Endodermal cell (in vitro differentiated cells): Measurements from ENCODE around the gene ITGA2. TPM values are rescaled to one million over a fixed set of nuclear protein-coding genes. Genes with fewer than 3 reads are reported as not detected.

Experiments
- DNase-seq: peaks from one replicate; pipeline ENCODE4 v3.0.0-alpha.2; 2017
- H3K27ac ChIP-seq: 2 replicates; pipeline ENCODE4 v1.5.1; 2013; ENCODE audit warnings: mild to moderate bottlenecking, low read depth, low read length, moderate library complexity
- H3K27me3 ChIP-seq: 2 replicates; pipeline ENCODE4 v1.6.1; 2013; ENCODE audit warnings: mild to moderate bottlenecking, low read length, moderate library complexity; ENCODE audit not compliant: insufficient read depth, control insufficient read depth, poor library complexity, severe bottlenecking
- H3K36me3 ChIP-seq: 2 replicates; pipeline ENCODE4 v1.7.0; 2013; ENCODE audit warnings: mild to moderate bottlenecking, low read length, moderate library complexity; ENCODE audit not compliant: control insufficient read depth, insufficient read depth
- H3K4me1 ChIP-seq: one replicate; pipeline ENCODE4 v1.7.0; 2013; ENCODE audit warnings: low read length; ENCODE audit not compliant: control insufficient read depth, insufficient read depth
- H3K4me3 ChIP-seq: 2 replicates; pipeline ENCODE4 v1.5.1; 2013; ENCODE audit warnings: mild to moderate bottlenecking, low read length, moderate library complexity
- H3K9ac ChIP-seq: 2 replicates; pipeline ENCODE4 v1.6.1; 2013; ENCODE audit warnings: mild to moderate bottlenecking, low read length, moderate library complexity; ENCODE audit not compliant: poor library complexity, severe bottlenecking; ENCODE audit errors: extremely low read depth
- H3K9me3 ChIP-seq: 2 replicates; pipeline ENCODE4 v1.6.1; 2013; ENCODE audit warnings: mild to moderate bottlenecking, low read length, moderate library complexity; ENCODE audit not compliant: control insufficient read depth
- H3K27ac Mint-ChIP-seq: 2 replicates; pipeline ENCODE4 v1.8.0; 2020; ENCODE audit warnings: mixed read lengths
- H3K27me3 Mint-ChIP-seq: 2 replicates; pipeline ENCODE4 v1.8.0; 2021; ENCODE audit warnings: mild to moderate bottlenecking, mixed read lengths; ENCODE audit not compliant: insufficient read depth
- H3K36me3 Mint-ChIP-seq: 2 replicates; pipeline ENCODE4 v1.8.0; 2020; ENCODE audit warnings: low read depth, mixed read lengths
- H3K4me1 Mint-ChIP-seq: 2 replicates; pipeline ENCODE4 v1.8.0; 2020; ENCODE audit warnings: mixed read lengths
- H3K4me3 Mint-ChIP-seq: 2 replicates; pipeline ENCODE4 v1.8.0; 2020; ENCODE audit warnings: mild to moderate bottlenecking, moderate library complexity, mixed read lengths
- H3K9me3 Mint-ChIP-seq: 2 replicates; pipeline ENCODE4 v1.8.0; 2020; ENCODE audit warnings: mild to moderate bottlenecking, mixed read lengths
- CTCF ChIP-seq: fragments of 200-600 bp; sonication (generic); conservative IDR thresholded peaks from 2 replicates; pipeline ENCODE4 v1.5.0; 2021; ENCODE audit warnings: antibody characterized with exemption, mild to moderate bottlenecking
- WGBS, 2 experiments: methylation state at CpG; one replicate each; pipeline versions ENCODE4 v1.1.5 to v1.1.7; 2013; ENCODE audit warnings: missing lambda C conversion rate in 2 of 2, mixed read lengths in 1 of 2; ENCODE audit not compliant: insufficient coverage in 1 of 2, insufficient read length in 1 of 2; 5-methylcytosine and 5-hydroxymethylcytosine counted together
- total RNA-seq, 2 donors: library from RNA; stranded (reverse); fragmentation: NEBNext Ultra II Directional in 1 of 2; extraction: Animal tissue kit (Norgen Biotek cat#: 25700) in 1 of 2; gene quantifications; 2 replicates in 1 of 2; 3 replicates in 1 of 2; pipeline ENCODE4 v1.2.1, GENCODE V29; 2021

Gene ITGA2
- total RNA-seq, 2 donors from 2014 or later = 1.3 to 4.0 TPM

GRCh38 chr5:53105611-53106300 is 116.6 kb downstream of the ITGA2 start:
- H3K9me3 ChIP-seq = no peaks in the 10 kb centered on the region
- H3K36me3 ChIP-seq = peaks cover 15% of the 10 kb centered on the region
- H3K27me3 Mint-ChIP-seq = peaks cover 3% of the 10 kb centered on the region
- no peak overlapping the region for H3K4me3 ChIP-seq
- H3K9ac ChIP-seq = no peak overlapping the region
- TF ChIP-seq CTCF = no peak
- no peak overlapping the region for H3K27ac ChIP-seq
- H3K27me3 ChIP-seq = no peaks in the 10 kb centered on the region
- DNase-seq = no peak
- no peak overlapping the region for H3K4me3 Mint-ChIP-seq
- H3K4me1 Mint-ChIP-seq = peaks cover 6% of the 10 kb centered on the region
- H3K27ac Mint-ChIP-seq = no peak overlapping the region
- no peaks in the 10 kb centered on the region for H3K9me3 Mint-ChIP-seq
- 95 to 100% methylated on average over 3 to 5 of the region's 5 CpGs for WGBS, 2 experiments
- peaks cover 14% of the 10 kb centered on the region for H3K36me3 Mint-ChIP-seq
- H3K4me1 ChIP-seq = peaks cover 3% of the 10 kb centered on the region

DNA sequence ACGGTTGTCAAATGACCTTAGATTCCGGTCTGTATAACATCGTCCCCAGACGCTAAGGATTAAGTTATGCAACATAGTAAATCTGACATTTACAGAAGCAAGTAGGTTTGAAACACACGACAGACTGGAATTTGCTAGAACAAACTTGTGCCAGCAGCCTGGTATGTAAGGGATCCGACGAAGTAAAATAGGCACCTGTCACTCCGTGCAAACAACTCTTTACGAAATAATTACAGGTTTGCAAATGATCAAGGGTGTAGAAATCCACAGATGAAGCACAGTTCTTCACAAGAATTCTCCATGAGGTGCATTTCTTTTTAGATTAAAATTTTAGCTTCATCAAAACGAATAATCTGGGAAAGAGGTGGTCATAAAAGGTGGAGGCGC is 119.9 kb downstream of the ITGA2 start:
- TF ChIP-seq CTCF = no peak
- Mint-ChIP-seq H3K27me3 (peaks cover 3% of the 10 kb centered on the region), H3K4me3 (peak overlapping the region; percentile 79), H3K9me3 (no peaks in the 10 kb centered on the region), H3K36me3 (peaks cover 9% of the 10 kb centered on the region), H3K27ac (no peak overlapping the region), H3K4me1 (peaks cover 7% of the 10 kb centered on the region)
- Histone ChIP-seq H3K4me1 (peaks cover 3% of the 10 kb centered on the region), H3K4me3 (peak overlapping the region; percentile 82), H3K36me3 (peaks cover 10% of the 10 kb centered on the region), H3K9ac (peak overlapping the region; percentile 44), H3K9me3 (no peaks in the 10 kb centered on the region), H3K27ac (no peak overlapping the region), H3K27me3 (no peaks in the 10 kb centered on the region)
- 12 to 13% methylated on average over 10 to 11 of the region's 11 CpGs for WGBS, 2 experiments
- DNase-seq = no peak

DNA sequence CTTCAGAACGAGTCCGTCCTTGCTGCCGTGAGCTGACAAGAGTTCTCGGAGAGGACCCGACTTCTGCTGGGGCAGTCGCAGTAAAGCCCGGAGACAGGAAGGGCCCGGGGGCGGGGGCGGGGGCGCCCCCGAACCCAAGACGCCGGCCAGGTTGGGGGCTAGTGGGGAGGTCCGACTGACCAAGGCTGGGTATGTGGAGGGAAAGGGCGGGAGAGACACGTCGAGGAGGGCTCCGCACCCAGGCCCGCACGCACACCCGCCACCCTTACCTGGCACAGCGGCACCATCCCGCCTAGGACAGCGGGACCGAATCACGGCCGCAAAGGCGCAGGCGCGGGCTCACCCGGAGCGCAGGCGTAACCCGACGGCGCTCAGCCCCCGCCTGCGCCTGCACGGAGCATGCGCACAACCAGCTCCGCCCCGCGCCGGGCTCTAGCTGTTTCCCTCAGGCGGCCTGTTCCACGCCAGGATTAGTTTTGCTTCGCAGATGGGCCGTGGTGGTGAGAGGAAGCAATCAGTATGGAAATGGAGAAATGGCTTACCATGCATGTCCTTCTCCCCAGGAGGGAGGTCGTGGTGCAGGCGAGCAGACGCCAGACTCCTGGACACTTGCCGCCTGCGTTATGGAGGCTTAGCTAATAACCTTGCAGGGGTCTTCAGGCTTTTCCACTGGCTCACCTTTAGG is 120.4 kb downstream of the ITGA2 start, which contains the start of gene MOCS2:
Gene MOCS2, minus strand, starts transcription at position 315 of the 685 bp plus-strand sequence. CDS start 2,583 bp downstream, outside the sequence.
- Mint-ChIP-seq H3K27ac (peak within 1 kb of the TSS; percentile 91), H3K9me3 (no peaks in the 10 kb centered on the region), H3K27me3 (peaks cover 3% of the 10 kb centered on the region), H3K4me1 (peaks cover 7% of the 10 kb centered on the region), H3K4me3 (peak within 1 kb of the TSS; percentile 79), H3K36me3 (peaks cover 9% of the 10 kb centered on the region)
- no peaks in the 10 kb centered on the region for H3K9me3 ChIP-seq
- no peaks in the 10 kb centered on the region for H3K27me3 ChIP-seq
- 1 to 6% methylated on average over 13 to 54 of the region's 54 CpGs for WGBS, 2 experiments
- no peak for TF ChIP-seq CTCF
- no peak within 1 kb of the TSS for H3K27ac ChIP-seq
- H3K9ac ChIP-seq = peak within 1 kb of the TSS; percentile 44
- peak; percentile 95 for DNase-seq
- H3K4me1 ChIP-seq = peaks cover 3% of the 10 kb centered on the region
- peaks cover 10% of the 10 kb centered on the region for H3K36me3 ChIP-seq
- H3K4me3 ChIP-seq = peak within 1 kb of the TSS; percentile 82
